Ishikawa (cell line): ENCODE measurements around the gene GRIK5.

Experiments
- CEBPB ChIP-seq: IDR thresholded peaks from 2 replicates; pipeline ENCODE4 v1.6.1; 2012
- CREB1 ChIP-seq: IDR thresholded peaks from 2 replicates; pipeline ENCODE4 v1.6.1; 2012; ENCODE audit warnings: low read depth
- EGR1 ChIP-seq: IDR thresholded peaks from 2 replicates; pipeline ENCODE4 v1.6.1; 2012
- EP300 ChIP-seq: IDR thresholded peaks from 2 replicates; pipeline ENCODE4 v1.6.1; 2012; ENCODE audit warnings: borderline replicate concordance
- FOXM1 ChIP-seq: IDR thresholded peaks from 2 replicates; pipeline ENCODE4 v1.6.1; 2012; ENCODE audit warnings: low read depth, borderline replicate concordance
- NFIC ChIP-seq: IDR thresholded peaks from 2 replicates; pipeline ENCODE4 v1.6.1; 2012
- RAD21 ChIP-seq: IDR thresholded peaks from 2 replicates; pipeline ENCODE4 v1.6.1; 2012; ENCODE audit warnings: low read depth
- REST ChIP-seq: IDR thresholded peaks from 2 replicates; pipeline ENCODE4 v1.6.1; 2012; ENCODE audit warnings: low read depth, mild to moderate bottlenecking
- TAF1 ChIP-seq: IDR thresholded peaks from 2 replicates; pipeline ENCODE4 v1.6.1; 2012; ENCODE audit warnings: low read depth, mild to moderate bottlenecking
- TCF12 ChIP-seq: IDR thresholded peaks from 2 replicates; pipeline ENCODE4 v1.6.1; 2012; ENCODE audit warnings: low read depth
- TEAD4 ChIP-seq: IDR thresholded peaks from 2 replicates; pipeline ENCODE4 v1.6.1; 2012
- USF1 ChIP-seq: IDR thresholded peaks from 2 replicates; pipeline ENCODE4 v1.6.1; 2012
- YY1 ChIP-seq: IDR thresholded peaks from 2 replicates; pipeline ENCODE4 v1.6.1; 2012; ENCODE audit warnings: low read depth
- ZBTB7A ChIP-seq: IDR thresholded peaks from 2 replicates; pipeline ENCODE4 v1.6.1; 2012; ENCODE audit warnings: low read depth
- TF ChIP-seq, protein P1 (sequence below): IDR thresholded peaks from 2 replicates; pipeline ENCODE4 v1.6.1; 2012

Gene GRIK5

DNA sequence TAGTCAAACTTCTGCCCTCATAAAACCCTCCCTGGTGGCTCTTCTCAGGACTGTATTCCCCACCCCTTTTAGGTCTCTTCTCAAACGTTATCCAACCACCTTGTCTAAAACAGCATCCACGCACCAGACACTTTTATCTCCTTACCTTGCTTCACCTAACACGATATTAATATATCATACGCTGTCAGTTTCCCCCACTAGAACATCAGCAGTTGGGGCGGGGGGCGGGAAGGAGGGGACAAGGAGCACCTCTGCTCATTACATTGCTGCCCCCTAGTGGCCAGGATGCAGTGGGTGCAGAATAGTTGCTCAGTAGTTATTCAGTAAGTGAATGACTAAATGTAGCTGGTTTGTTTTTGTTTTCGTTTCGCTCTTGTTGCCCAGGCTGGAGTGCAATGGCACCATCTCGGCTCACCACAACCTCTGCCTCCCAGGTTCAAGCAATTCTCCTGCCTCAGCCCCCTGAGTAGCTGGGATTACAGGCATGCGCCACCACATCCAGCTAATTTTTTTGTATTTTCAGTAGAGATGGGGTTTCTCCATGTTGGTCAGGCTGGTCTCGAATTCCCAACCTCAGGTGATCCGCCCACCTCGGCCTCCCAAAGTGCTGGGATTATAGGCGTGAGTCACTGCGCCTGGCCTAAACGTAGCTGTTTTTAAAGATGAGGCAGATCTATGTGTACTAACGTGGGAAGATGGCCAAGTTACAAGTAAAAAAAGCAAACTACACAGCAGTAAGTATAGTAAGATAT, 35.2 kb downstream of the GRIK5 start:
- TF ChIP-seq ZBTB7A (0 out of 2 replicates have a peak, but pooled peaks have one; percentile 67), RAD21 (peak; percentile 65)

DNA sequence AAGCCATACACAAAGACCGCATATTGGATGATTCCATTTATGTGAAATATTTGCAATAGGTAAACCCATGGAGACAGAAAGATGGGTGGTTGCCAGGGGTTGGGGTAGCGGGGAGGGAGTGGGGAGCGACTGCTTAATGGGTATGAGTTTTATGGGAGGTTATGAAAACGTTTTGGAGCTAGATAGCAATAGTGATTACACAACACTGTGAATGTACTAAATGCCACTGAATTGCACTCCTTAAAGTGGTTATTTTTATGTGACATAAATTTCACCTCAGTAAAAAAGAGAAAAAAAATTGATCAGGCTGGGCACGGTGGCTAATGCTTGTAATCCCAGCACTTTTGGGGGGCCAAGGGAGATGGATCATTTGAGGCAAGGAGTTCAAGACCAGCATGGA, 36.6 kb downstream of the GRIK5 start:
- TF ChIP-seq CREB1 = no peak

DNA sequence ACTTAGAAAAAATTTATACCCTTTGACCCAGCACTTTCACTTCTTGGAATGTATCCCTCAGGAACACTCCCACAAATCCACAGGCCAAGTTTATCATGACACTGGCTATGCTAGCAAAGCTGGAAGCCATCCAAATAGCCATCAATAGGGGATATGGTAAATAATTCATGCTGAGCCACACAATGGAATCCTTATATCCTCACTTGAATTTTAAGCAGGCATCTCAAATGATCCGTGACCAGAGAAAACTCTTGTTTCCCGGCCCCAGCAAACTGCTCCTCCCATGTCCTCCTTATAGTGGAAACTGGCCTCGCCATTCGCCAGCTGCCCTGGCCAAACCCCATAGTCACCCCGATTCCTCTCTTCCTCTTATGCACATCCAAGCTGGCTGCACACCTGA, 37.6 kb downstream of the GRIK5 start:
- TF ChIP-seq REST (peak; percentile 22; the same call in 1 of the 2 replicates), EGR1 (no peak), TEAD4 (peak; percentile 89), EP300 (peak; percentile 77), YY1 (no peak), NFIC (peak; percentile 100), FOXM1 (no peak), CEBPB (no peak; the same call in 1 of the 2 replicates), TAF1 (no peak), ZBTB7A (no peak), TCF12 (peak; percentile 91), RAD21 (no peak), CREB1 (no peak), USF1 (no peak)
- TF ChIP-seq, protein P1, sequence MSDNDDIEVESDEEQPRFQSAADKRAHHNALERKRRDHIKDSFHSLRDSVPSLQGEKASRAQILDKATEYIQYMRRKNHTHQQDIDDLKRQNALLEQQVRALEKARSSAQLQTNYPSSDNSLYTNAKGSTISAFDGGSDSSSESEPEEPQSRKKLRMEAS = no peak

DNA sequence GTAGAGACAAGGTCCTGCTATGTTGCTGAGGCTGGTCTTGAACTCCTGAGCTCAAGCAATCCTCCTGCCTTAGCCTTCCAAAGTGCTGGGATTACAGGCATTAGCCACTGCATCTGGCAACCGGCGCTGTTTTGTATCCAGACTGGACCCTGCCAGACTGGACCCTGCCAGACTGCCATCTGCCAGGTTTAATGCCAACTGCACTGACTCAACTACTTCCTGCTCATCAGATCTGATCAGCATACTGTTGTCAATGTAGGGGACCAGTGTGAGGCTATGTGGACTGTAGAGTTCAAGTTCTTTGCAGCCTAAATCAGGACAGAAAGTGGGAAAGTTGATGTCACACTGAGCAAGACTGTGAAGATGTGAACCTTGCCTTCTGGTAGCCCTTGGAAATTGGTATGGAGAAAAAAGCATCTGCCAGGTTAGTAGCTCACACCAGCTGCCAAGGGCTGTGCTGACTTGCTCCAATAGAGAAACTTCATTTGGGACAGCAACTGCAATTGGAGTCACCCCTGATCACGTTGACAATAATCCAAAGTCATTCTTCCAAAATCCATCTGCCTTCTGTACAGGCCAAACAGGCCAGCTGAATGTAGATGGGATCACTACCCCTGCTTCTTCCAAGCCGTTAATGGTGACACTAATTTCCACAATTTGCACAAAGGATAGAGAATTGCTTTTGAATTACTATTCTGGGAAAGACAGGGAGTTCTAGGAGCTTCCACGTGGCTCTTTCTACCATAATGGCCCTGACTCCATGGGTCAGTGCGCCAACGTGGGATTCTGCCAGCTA, 39.2 kb downstream of the GRIK5 start:
- no peak for TF ChIP-seq FOXM1
- no peak for TF ChIP-seq USF1
- TF ChIP-seq CREB1 = no peak
- TF ChIP-seq EGR1 = no peak
- no peak for TF ChIP-seq NFIC
- TF ChIP-seq CEBPB = no peak
- TF ChIP-seq EP300 = no peak
- no peak for TF ChIP-seq YY1

DNA sequence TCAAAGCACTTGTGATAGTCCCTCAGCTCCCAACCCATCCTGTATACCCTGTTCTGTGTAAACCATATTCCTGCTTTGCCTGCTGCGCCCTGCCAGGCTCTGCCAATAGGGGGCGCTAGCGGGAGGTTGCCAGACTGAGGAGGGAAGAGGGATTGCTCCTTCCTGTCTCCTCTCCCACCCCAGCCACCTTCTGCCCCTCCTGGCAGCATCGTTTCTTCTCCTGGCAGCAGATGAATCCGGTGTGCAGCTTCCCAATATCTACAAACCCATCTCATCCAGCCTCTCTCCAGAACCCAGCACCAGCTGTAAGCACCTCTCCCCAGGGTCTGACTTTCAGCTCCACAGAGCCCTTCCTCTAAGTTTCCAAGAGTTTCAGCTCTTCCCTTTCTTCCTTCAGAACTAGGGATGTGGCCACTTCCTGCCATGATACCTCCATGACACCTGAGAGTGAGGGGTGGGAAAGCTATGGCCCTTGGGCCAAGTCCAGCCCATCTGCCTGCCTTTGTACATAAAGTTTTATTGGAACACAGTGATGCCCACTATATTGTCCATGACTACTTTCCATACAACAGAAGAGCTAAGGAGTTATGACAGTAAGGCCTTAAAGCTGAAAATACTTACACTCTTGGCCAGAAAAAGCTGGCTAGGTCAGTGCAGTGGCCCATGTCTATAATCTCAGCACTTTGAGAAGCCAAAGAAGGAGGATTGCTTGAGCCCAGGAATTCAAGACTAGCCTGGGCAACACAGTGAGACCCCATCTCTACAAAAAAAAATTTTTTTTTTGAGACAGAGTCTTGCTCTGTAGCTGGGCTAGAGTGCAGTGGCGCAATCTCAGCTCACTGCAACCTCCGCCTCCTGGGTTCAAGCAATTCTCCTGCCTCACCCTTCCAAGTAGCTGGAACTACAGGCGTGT, 41.4 kb downstream of the GRIK5 start:
- no peak for TF ChIP-seq CREB1
- peak; percentile 13; the same call in 1 of the 2 replicates for TF ChIP-seq RAD21
- no peak for TF ChIP-seq NFIC

- TF ChIP-seq TEAD4 (peak; percentile 27; the same call in 1 of the 2 replicates), EGR1 (no peak)
Measured at GRCh38 chr19:42024622-42025111, 45.3 kb downstream of the GRIK5 start.

- TF ChIP-seq FOXM1 (no peak), USF1 (no peak), TEAD4 (no peak)
Measured at GRCh38 chr19:42023943-42024260, 46.1 kb downstream of the GRIK5 start.
